SH-SY5Y (cell line): ENCODE measurements around the gene CDH4.

Experiments
- GATA2 ChIP-seq: IDR thresholded peaks from 2 replicates; pipeline ENCODE4 v1.6.1; 2011; ENCODE audit warnings: mild to moderate bottlenecking, low read depth, low read length
- GATA3 ChIP-seq: IDR thresholded peaks from 2 replicates; pipeline ENCODE4 v1.6.1; 2011; ENCODE audit warnings: low read depth, mild to moderate bottlenecking, low read length, moderate library complexity

DNA sequence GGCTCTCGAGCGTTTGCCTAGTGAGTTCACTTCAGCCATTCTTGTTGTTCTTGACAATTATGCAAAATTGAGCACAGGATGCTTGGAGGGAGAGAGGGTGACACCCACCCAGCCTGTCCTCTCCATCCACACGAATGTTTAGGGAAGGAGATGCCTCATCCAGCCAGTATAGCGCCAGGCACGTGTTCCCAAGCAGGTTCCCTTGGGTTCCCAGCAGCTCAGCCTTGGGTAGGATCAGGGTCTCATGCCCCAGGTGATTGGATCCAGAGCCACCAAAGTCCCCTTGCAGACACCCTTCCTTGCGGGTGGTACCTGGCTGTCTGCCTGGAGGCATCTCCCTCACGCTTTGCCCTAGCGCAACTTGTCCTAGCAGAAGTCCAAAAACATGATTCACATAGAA, 394.9 kb downstream of the CDH4 start:
- no peak for TF ChIP-seq GATA2
- TF ChIP-seq GATA3, result no peak
